ENCODE data around the gene ABHD1. TPM values are rescaled to one million over a fixed set of nuclear protein-coding genes. Genes with fewer than 3 reads are reported as not detected.

ABHD1 gene
- total and polyA plus RNA-seq, 7 experiments from 2014 or later, result 0.53 to 2.0 (median 0.90) TPM

DNA sequence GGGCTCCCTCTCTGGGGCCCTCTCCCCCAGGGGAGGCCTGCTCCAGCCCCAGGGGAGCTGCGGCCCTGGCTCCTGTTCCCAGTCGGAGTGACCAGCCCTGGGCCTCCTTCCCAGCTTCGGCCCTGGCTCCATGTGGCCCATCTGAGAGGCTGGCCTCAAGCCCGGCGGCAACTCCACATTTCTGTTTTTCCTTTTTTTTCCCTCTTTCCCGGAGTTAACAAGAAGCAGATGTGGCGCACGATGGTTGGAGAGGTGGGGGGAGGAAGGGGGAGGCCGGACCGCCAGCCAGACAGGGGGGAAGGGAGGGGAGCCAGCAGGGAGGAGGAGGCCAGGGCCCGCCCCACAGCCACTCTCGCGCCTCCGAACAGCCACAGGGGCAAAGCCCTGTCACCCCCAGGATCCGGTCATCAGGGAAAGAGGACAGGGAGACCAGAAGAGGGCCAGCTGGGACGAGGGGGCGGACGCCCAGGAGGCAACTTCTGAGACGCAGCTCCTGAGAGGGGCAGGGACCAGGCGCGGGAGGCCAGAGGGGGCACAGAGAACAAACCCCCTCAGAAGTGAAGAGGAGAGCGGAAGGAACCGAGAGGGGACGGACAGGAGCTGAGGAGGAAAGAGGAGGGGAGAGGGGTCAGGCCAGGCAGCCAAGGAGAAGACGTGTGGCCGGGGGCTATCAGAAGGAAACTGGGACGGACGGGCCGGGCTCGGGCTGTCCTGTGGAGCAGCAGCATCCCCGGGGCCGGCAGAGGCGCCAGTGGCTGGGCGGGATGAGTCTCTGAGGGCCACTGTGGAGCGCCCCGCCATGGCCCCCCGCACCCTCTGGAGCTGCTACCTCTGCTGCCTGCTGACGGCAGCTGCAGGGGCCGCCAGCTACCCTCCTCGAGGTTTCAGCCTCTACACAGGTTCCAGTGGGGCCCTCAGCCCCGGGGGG, 45.1 kb upstream of the ABHD1 start, which contains the start of gene EMILIN1:
Gene EMILIN1, plus strand, starts transcription at position 349 of the 928 bp plus-strand sequence. Its CDS starts 451 bp downstream, at position 800.
- no peaks in the 10 kb centered on the region for H3K27me3 ChIP-seq (ENCODE audit: control insufficient read depth in 2 of 2, insufficient read depth in 2 of 2, low read length in 2 of 2)
- Mint-ChIP-seq H3K4me1 (peaks cover 34 to 58% (median 51%) of the 10 kb centered on the region in 7 donors), H3K4me3 (no peak within 1 kb of the TSS), H3K27me3 (no peaks in the 10 kb centered on the region), H3K9me3 (no peaks in the 10 kb centered on the region), H3K36me3 (peaks cover 0 to 4% (median 0%) of the 10 kb centered on the region in 5 donors), H3K27ac (peak within 1 kb of the TSS in 2 of 9 donors; percentile 2 to 29)
- DNase-seq (no peak), ATAC-seq (no peak)
- no peaks in the 10 kb centered on the region for H3K36me3 ChIP-seq (ENCODE audit: control insufficient read depth in 2 of 3, insufficient read depth in 3 of 3, low read length in 3 of 3)
- ChIA-PET CTCF (no interaction called here), POLR2A (no interaction called here)
- H3K9me3 ChIP-seq (ENCODE audit: control insufficient read depth in 2 of 3, low read length in 3 of 3), result no peaks in the 10 kb centered on the region
- no peak within 1 kb of the TSS for H3K27ac ChIP-seq (ENCODE audit: low read depth, low read length)
- no peak within 1 kb of the TSS for H3K4me3 ChIP-seq (ENCODE audit: low read length)
- peaks cover 19 to 38% of the 10 kb centered on the region in 2 donors for H3K4me1 ChIP-seq (ENCODE audit: control insufficient read depth in 2 of 2, insufficient read depth in 2 of 2, low read length in 2 of 2)
- intact Hi-C loops (cut with micrococcal nuclease), result loop anchor here (10.0 kb wide), 2 partner anchors 546 to 1676 kb away; partner anchors contain the start of genes CCDC121 (in 1 of the 2), GPN1 (in 1 of the 2) and PPP1CB (in 1 of the 2)

DNA sequence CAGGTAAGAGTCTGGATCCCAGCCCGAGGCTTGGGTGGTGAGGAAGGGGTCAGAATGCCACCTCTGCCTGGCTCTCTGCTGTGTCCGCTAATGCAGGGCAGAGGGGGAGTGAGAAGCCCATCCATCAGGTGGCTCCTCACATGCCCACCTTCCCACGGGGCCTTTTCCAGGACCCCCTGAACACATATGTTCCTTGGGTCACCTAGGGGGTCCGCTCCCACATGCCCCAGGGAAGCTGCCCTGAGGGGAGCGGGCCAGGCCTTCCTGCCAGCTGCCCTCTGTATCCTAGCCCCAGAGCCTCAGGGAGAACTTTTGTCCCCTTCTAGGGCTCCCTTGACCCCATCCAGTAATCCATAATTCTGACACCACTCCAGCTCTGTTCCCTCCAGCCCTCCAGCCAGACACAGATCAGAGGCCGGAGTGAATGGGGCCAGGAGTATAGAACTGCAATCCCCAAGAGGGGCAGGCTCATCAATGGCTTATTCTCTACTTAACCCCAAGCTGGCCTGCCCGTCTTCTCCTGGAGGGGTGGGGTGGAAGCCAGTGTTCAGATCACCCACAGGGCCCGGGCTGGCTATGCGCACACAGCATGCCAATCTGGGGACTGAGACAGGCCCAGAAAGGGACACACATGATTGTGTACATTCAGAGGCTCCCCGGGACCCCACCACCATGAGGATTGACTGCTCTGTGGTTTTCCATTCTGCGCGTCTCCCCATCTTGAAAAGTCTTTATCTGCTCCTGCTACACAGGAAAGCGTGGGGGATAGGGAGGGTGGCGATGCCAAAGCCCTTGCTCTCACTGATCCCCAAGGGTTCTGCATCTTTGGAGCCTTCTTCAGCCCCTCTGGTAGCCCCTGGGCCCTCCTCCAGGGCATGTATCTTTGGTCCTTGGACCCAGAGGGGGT, 44.1 kb upstream of the ABHD1 start:
- H3K36me3 ChIP-seq (ENCODE audit: control insufficient read depth in 2 of 3, insufficient read depth in 3 of 3, low read length in 3 of 3), result no peaks in the 10 kb centered on the region
- Mint-ChIP-seq H3K36me3 (peaks cover 0 to 1% (median 0%) of the 10 kb centered on the region in 5 donors), H3K4me3 (no peak overlapping the region), H3K27ac (peak overlapping the region in 4 of 9 donors; percentile 79 to 97 (median 96)), H3K4me1 (peaks cover 27 to 53% (median 45%) of the 10 kb centered on the region in 7 donors), H3K9me3 (no peaks in the 10 kb centered on the region), H3K27me3 (no peaks in the 10 kb centered on the region)
- no peak overlapping the region for H3K27ac ChIP-seq (ENCODE audit: low read depth, low read length)
- intact Hi-C loops (cut with micrococcal nuclease), result loop anchor here (2.0 to 10.0 kb wide), 5 partner anchors 119 to 1675 kb away; partner anchors contain the start of genes CCDC121 (in 1 of the 2), EIF2B4 (in 1 of the 2), GPN1 (in 1 of the 2) and IFT172 (in 1 of the 2)
- H3K9me3 ChIP-seq (ENCODE audit: control insufficient read depth in 2 of 3, low read length in 3 of 3), result no peaks in the 10 kb centered on the region
- H3K4me1 ChIP-seq (ENCODE audit: control insufficient read depth in 2 of 2, insufficient read depth in 2 of 2, low read length in 2 of 2), result peaks cover 18 to 32% of the 10 kb centered on the region in 2 donors
- DNase-seq (no peak), ATAC-seq (no peak)
- H3K4me3 ChIP-seq (ENCODE audit: low read length), result no peak overlapping the region
- H3K27me3 ChIP-seq (ENCODE audit: control insufficient read depth in 2 of 2, insufficient read depth in 2 of 2, low read length in 2 of 2), result no peaks in the 10 kb centered on the region
- CTCF ChIA-PET, result interaction anchor here (0.7 kb wide), 1 partner anchor 61 kb away, joined by 3 read pairs; no protein-coding TSS in a partner anchor
- POLR2A ChIA-PET, result interaction anchor here (11.1 kb wide), 1 partner anchor 6 kb away, joined by 134 read pairs; the partner anchor contains the start of gene OST4

DNA sequence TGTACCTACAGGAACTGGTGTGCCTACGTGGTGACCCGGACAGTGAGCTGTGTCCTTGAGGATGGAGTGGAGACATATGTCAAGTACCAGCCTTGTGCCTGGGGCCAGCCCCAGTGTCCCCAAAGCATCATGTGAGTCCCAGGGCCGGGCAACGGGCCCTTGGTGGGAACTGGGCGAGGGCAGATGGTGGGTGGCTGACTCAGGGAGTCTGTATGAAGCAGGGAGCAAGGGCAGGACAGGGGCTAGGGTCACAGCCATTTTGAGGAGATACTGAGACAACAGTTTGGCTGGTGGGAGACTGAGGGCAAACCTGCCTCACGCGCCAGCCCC, 43.5 kb upstream of the ABHD1 start:
- ChIA-PET POLR2A (interaction anchor here (1.7 to 11.1 kb wide), 2 partner anchors 7 to 47 kb away, joined by 7 to 134 read pairs; partner anchors contain the start of genes OST4 and TMEM214), CTCF (no interaction called here)
- Histone ChIP-seq H3K27ac (ENCODE audit: low read depth, low read length) (no peak overlapping the region), H3K4me1 (ENCODE audit: control insufficient read depth in 2 of 2, insufficient read depth in 2 of 2, low read length in 2 of 2) (peaks cover 14 to 25% of the 10 kb centered on the region in 2 donors), H3K4me3 (ENCODE audit: low read length) (no peak overlapping the region), H3K27me3 (ENCODE audit: control insufficient read depth in 2 of 2, insufficient read depth in 2 of 2, low read length in 2 of 2) (no peaks in the 10 kb centered on the region), H3K9me3 (ENCODE audit: control insufficient read depth in 2 of 3, low read length in 3 of 3) (no peaks in the 10 kb centered on the region), H3K36me3 (ENCODE audit: control insufficient read depth in 2 of 3, insufficient read depth in 3 of 3, low read length in 3 of 3) (no peaks in the 10 kb centered on the region)
- Mint-ChIP-seq H3K27me3 (no peaks in the 10 kb centered on the region), H3K4me3 (peak overlapping the region in 3 of 10 donors; percentile 19 to 82 (median 34)), H3K4me1 (peaks cover 23 to 52% (median 40%) of the 10 kb centered on the region in 7 donors), H3K9me3 (no peaks in the 10 kb centered on the region), H3K27ac (peak overlapping the region in 7 of 9 donors; percentile 4 to 97 (median 79)), H3K36me3 (no peaks in the 10 kb centered on the region)
- no peak for DNase-seq
- no peak for ATAC-seq
- intact Hi-C loops (cut with micrococcal nuclease), result loop anchor here (2.0 to 10.0 kb wide), 3 partner anchors 119 to 405 kb away; partner anchors contain the start of genes EIF2B4 (in 1 of the 2), IFT172 (in 1 of the 2) and SNX17 (in 1 of the 2)

DNA sequence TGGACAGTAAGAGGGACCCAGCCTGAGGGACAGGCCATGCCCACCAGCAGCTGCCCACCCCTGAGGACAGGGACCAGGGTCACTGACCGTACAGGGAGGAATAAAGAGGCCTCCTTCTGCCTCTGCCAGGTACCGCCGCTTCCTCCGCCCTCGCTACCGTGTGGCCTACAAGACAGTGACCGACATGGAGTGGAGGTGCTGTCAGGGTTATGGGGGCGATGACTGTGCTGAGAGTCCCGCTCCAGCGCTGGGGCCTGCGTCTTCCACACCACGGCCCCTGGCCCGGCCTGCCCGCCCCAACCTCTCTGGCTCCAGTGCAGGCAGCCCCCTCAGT, 43.0 kb upstream of the ABHD1 start:
- Histone ChIP-seq H3K36me3 (ENCODE audit: control insufficient read depth in 2 of 3, insufficient read depth in 3 of 3, low read length in 3 of 3) (no peaks in the 10 kb centered on the region), H3K4me3 (ENCODE audit: low read length) (no peak overlapping the region), H3K27ac (ENCODE audit: low read depth, low read length) (peak overlapping the region; percentile 69), H3K27me3 (ENCODE audit: control insufficient read depth in 2 of 2, insufficient read depth in 2 of 2, low read length in 2 of 2) (no peaks in the 10 kb centered on the region), H3K4me1 (ENCODE audit: control insufficient read depth in 2 of 2, insufficient read depth in 2 of 2, low read length in 2 of 2) (peaks cover 17 to 21% of the 10 kb centered on the region in 2 donors), H3K9me3 (ENCODE audit: control insufficient read depth in 2 of 3, low read length in 3 of 3) (no peaks in the 10 kb centered on the region)
- ChIA-PET CTCF (no interaction called here), POLR2A (interaction anchor here (0.5 to 12.0 kb wide), 8 partner anchors 8 to 183 kb away, joined by 3 to 134 read pairs (median 6); partner anchors contain the start of genes AGBL5, ATRAID, OST4 and SLC5A6)
- H3K36me3 Mint-ChIP-seq, result no peaks in the 10 kb centered on the region
- intact Hi-C loops (cut with micrococcal nuclease), result loop anchor here (2.0 to 10.0 kb wide), 3 partner anchors 120 to 404 kb away; partner anchors contain the start of genes EIF2B4 (in 1 of the 2), IFT172 (in 1 of the 2) and SNX17 (in 1 of the 2)
- no peak for DNase-seq
- no peak for ATAC-seq
- H3K4me3 Mint-ChIP-seq, result peak overlapping the region in 8 of 10 donors; percentile 74 to 96 (median 86)
- H3K9me3 Mint-ChIP-seq, result no peaks in the 10 kb centered on the region
- peaks cover 24 to 52% (median 40%) of the 10 kb centered on the region in 7 donors for H3K4me1 Mint-ChIP-seq
- H3K27me3 Mint-ChIP-seq, result no peaks in the 10 kb centered on the region
- H3K27ac Mint-ChIP-seq, result peak overlapping the region in 6 of 9 donors; percentile 95 to 98 (median 97)

DNA sequence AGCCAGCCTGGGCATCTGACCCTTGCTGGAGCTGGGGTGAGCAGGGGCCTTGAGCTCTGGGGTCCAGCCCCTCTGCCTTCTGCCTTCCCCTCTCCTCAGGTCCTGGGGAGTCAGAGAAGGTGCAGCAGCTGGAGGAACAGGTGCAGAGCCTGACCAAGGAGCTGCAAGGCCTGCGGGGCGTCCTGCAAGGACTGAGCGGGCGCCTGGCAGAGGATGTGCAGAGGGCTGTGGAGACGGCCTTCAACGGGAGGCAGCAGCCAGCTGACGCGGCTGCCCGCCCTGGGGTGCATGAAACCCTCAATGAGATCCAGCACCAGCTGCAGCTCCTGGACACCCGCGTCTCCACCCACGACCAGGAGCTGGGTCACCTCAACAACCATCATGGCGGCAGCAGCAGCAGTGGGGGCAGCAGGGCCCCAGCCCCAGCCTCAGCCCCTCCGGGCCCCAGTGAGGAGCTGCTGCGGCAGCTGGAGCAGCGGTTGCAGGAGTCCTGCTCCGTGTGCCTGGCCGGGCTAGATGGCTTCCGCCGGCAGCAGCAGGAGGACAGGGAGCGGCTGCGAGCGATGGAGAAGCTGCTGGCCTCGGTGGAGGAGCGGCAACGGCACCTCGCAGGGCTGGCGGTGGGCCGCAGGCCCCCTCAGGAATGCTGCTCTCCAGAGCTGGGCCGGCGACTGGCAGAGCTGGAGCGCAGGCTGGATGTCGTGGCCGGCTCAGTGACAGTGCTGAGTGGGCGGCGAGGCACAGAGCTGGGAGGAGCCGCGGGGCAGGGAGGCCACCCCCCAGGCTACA, 41.4 kb upstream of the ABHD1 start:
- Mint-ChIP-seq H3K4me3 (peak overlapping the region in 6 of 10 donors; percentile 81 to 96 (median 86)), H3K36me3 (no peaks in the 10 kb centered on the region), H3K27me3 (no peaks in the 10 kb centered on the region), H3K4me1 (peaks cover 19 to 44% (median 29%) of the 10 kb centered on the region in 7 donors), H3K9me3 (no peaks in the 10 kb centered on the region), H3K27ac (peak overlapping the region in 6 of 9 donors; percentile 95 to 98 (median 97))
- H3K9me3 ChIP-seq (ENCODE audit: control insufficient read depth in 2 of 3, low read length in 3 of 3), result no peaks in the 10 kb centered on the region
- H3K4me1 ChIP-seq (ENCODE audit: control insufficient read depth in 2 of 2, insufficient read depth in 2 of 2, low read length in 2 of 2), result peaks cover 21 to 22% of the 10 kb centered on the region in 2 donors
- ChIA-PET CTCF (interaction anchor here (0.6 to 1.6 kb wide), 7 partner anchors 11 to 221 kb away, joined by 3 to 5 read pairs (median 4); partner anchors contain the start of gene OST4), POLR2A (interaction anchor here (0.8 to 12.0 kb wide), 10 partner anchors 8 to 274 kb away, joined by 3 to 134 read pairs (median 7); partner anchors contain the start of genes AGBL5, ATRAID, GTF3C2 and OST4)
- no peaks in the 10 kb centered on the region for H3K36me3 ChIP-seq (ENCODE audit: control insufficient read depth in 2 of 3, insufficient read depth in 3 of 3, low read length in 3 of 3)
- peak overlapping the region; percentile 69 for H3K27ac ChIP-seq (ENCODE audit: low read depth, low read length)
- intact Hi-C loops (cut with micrococcal nuclease), result loop anchor here (1.0 to 10.0 kb wide), 10 partner anchors 11 to 403 kb away; partner anchors contain the start of genes ATRAID (in 2 of the 2), EIF2B4 (in 2 of the 2), OST4 (in 2 of the 2) and SLC5A6 (in 2 of the 2)
- no peak for DNase-seq
- H3K4me3 ChIP-seq (ENCODE audit: low read length), result peak overlapping the region; percentile 48
- no peaks in the 10 kb centered on the region for H3K27me3 ChIP-seq (ENCODE audit: control insufficient read depth in 2 of 2, insufficient read depth in 2 of 2, low read length in 2 of 2)
- no peak for ATAC-seq

Data from naive thymus-derived CD4-positive, alpha-beta T cell (primary cell).